Left renal pelvis (tissue), 4 donors: ENCODE results near the gene DENND2A. TPM values are rescaled to one million over a fixed set of nuclear protein-coding genes. Genes with fewer than 3 reads are reported as not detected.
"Not testable (repeated sequence)": the region's sequence is repeated elsewhere in the genome, so short reads cannot be mapped to it uniquely, and the experiment has no call there.

Experiments
- DNase-seq, 4 donors: peaks; one replicate each; pipeline ENCODE4 v3.0.0-alpha.2; 2013; ENCODE audit warnings: low read depth in 4 of 4, low spot score in 3 of 4
- polyA plus RNA-seq, 4 donors: library from polyadenylated mRNA; unstranded; fragments of 120-200 nt; gene quantifications; one replicate each; pipeline ENCODE4 v1.2.1, GENCODE V29; 2013; ENCODE audit not compliant: insufficient read length in 4 of 4

The DENND2A gene
- polyA plus RNA-seq, 4 donors, result 34.7 to 43.3 (median 40.2) TPM

DNA sequence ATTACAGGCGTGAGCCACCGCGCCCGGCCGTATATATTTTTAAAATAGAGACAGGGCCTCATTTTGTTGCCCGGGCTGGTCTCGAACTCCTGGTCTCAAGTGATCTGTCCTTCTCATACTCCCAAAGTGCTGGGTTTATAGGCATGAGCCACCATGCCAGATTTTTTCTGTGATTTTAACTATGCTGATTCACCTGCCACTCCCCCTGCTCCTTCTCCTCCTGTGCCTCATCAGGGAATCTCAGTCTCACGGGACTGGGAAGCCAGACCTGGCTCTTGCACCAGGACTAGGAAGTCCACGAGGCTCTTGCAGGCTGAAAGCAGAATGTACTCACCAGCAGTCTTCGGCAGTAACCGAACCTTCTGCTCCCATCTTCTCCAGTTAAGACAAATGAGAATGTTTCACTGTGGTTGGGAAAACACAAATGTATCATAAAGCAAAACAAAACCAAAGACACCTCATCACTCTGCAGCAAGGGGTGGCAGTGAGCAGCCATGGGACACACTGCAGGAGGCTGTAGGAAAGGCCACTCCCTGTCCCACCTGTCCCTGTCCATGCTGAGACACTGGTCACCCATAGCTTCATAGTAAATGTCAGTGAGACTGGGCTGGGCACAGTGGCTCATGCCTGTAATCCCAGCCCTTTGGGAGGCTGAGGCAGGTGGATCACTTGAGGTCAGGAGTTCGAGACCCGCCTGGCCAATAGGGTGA is 82.6 kb downstream of the DENND2A start:
- DNase-seq, result no peak

- DNase-seq, result no peak
These were observed 83.5 kb downstream of the DENND2A start for GRCh38 chr7:140557069-140557468.

GRCh38 chr7:140553236-140553635 is 87.4 kb downstream of the DENND2A start:
- DNase-seq, result not testable (repeated sequence)

DNA sequence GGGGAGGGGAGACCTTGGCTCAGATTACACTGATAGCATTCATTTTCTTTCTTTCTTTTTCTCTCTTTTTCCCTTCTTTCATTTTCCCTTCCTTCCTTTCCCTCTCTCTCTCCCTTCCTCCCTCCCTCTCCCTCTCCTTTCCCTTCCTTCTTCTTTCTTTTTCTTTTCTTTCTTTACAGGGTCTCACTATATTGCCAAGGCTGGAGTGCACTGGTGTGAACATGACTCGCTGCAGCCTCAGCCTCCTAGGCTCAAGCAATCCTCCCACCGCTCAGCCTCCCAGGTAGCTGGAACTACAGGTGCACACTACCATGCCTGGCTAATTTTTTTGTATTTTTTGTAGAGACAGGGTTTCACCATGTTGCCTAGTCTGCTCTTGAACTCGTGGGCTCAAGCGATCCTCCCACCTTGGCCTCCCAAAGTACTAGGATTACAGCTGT is 88.4 kb downstream of the DENND2A start:
- no peak for DNase-seq

DNA sequence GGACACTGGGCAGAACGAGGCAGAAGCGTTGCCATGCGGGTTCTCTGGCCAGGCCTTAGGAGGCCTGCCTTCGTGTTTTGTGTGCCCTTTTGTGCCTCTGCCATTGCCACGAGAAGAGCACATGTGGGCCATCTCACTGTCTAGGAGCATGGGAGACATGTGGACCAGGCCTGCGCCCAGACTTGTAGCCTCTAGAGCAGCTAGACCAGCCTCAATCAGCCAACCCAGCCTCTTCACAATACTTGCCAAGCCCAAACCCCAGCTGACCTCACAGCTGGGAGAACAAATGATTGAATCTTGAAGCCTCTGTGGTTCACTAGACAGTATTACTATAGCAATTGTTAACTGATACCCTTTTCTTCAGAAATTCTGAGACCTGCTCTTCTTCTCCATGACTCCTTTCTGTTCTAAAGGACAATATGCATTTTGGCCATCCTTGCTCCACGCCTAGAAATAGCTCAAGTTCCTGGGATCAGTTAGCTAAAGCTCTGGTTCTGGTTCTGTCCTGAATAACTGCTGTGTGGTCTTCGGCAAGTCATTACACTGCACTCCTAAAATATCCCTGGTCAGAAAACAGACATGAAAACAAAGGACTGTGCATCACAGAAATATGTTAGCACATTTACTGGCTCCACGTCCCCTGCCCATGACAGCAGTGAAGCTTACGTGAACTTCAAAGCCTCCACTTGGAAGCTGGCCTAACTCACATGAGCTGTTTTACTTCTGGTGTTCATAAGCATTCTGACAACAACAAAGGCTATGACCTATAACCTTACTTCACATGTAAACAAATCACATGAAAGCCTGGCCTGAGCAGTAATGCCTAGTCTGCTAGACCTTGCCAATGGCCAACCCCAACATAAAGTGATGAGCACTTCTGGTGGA is 89.0 kb downstream of the DENND2A start:
- no peak for DNase-seq

DNA sequence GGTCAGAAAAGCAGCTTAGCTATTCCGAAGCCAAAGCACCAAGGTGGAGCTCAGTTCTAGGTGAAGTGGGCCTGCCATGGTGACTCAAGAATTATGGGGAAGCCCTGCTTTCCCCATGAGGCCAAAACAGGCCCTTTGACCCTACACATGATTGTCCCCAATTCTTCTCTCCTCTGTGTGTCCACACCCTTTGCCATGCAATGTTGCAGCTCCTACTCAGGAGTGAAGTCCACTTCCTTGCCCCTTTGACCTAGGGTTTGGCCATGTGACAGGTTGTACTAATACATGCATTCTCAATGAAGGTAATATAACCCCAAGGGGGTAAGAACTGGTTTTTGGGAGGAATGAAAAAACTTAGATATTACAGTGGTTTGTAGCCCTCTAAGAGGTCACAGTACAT is 93.7 kb downstream of the DENND2A start:
- no peak for DNase-seq

GRCh38 chr7:140544388-140544826 is 96.2 kb downstream of the DENND2A start:
- DNase-seq, result no peak

- no peak for DNase-seq
These were observed 98.4 kb downstream of the DENND2A start for GRCh38 chr7:140542228-140542603.

- DNase-seq, result peak in 3 of 4 donors; percentile 69 to 84 (median 71)
These were observed 98.9 kb downstream of the DENND2A start for GRCh38 chr7:140541513-140542227.

DNA sequence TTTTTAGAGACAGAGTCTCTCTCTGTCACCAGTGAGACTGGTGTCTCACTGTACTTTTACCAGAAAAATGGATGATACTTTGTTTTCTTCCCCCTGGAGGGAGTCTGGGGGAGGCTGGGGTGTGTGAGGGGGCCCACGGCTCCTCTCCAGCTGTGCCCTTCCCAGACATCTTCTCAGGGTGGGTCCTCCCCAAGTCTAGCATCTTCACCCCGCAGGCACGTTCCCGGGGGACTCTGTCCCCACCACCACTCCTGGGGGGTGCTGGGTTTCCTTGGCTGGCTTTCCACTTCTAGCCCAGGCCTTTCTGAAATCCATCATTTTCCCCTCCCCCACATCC is 99.5 kb downstream of the DENND2A start:
- DNase-seq, result no peak

DNA sequence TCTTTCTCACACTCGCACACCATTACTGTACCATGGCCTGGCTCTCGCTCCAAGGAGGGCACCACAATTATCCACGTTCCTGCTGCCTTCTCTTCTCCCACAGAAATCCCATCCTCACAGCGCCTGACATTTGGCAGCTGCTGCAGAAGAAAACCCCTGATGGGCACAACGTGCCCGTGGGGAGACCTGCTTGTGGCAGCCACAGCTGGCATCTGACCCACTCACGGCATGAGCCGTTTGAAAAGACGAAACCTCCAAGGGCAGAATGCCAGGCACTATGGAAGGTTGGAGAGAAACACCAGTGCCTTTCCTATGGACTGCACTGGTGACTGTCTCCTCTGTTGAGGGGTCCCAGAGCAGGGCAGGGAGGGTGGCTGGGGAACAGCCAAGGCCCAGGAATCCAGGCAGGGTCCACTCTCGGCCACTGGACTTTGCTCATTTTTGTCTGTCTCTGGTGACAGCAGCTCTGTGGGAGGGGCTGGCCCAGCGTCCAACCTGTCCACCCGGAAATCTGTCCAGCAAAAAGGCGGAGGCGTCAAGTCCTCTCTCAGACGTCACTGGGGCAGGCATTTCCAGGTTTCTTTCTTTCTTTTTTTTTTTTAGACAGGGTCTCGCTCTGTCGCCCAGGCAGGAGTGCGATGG is 100.4 kb downstream of the DENND2A start:
- DNase-seq, result no peak

GRCh38 chr7:140539461-140539860 is 101.2 kb downstream of the DENND2A start:
- DNase-seq, result no peak

- no peak for DNase-seq
These were observed 102.7 kb downstream of the DENND2A start for GRCh38 chr7:140537750-140538482.

DNA sequence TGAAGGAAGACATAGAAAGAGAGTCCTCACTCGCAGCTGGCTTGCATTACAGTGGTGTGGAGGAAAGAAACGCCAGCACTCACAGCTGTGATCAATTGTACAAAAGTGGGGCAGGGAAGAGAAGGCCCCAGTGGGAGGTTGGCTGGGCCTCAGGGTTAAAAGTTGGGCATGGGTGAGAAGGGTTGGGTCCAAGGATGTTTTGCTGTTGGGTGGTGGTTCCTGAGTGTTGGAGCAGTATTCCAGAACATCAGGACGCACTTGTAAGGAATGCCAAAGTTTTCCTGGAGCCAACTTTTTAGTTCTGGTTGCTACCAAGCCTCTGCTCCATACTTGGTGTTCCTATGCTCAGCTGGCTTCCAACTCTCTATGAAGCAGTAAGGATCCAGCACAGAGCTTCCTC is 105.9 kb downstream of the DENND2A start:
- DNase-seq, result no peak

DNA sequence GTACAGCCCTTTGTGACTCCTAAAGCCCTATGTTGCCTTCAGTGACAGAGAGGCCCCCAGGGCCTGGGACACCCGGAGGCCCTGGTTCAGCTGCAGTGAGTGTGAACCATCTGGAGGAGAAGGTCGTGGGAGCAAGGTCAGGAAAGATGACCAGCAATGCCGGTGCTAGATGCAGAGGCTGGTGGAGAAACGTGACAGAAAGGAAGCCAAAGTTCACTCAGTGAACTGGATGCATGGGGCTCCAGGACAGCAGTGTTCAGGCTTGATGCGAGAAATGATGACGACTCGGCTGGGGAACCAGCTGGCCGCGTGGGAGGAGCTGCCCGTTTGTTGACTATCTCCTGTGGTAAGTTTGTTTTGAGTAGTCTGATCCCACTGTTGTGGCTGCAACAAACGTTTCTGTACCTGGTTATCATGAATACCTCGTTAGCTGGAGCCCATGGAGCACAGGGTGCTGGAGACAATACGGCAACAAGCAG is 107.2 kb downstream of the DENND2A start:
- no peak for DNase-seq

- not testable (repeated sequence) for DNase-seq
These were observed 111.2 kb downstream of the DENND2A start for GRCh38 chr7:140529428-140529827.

DNA sequence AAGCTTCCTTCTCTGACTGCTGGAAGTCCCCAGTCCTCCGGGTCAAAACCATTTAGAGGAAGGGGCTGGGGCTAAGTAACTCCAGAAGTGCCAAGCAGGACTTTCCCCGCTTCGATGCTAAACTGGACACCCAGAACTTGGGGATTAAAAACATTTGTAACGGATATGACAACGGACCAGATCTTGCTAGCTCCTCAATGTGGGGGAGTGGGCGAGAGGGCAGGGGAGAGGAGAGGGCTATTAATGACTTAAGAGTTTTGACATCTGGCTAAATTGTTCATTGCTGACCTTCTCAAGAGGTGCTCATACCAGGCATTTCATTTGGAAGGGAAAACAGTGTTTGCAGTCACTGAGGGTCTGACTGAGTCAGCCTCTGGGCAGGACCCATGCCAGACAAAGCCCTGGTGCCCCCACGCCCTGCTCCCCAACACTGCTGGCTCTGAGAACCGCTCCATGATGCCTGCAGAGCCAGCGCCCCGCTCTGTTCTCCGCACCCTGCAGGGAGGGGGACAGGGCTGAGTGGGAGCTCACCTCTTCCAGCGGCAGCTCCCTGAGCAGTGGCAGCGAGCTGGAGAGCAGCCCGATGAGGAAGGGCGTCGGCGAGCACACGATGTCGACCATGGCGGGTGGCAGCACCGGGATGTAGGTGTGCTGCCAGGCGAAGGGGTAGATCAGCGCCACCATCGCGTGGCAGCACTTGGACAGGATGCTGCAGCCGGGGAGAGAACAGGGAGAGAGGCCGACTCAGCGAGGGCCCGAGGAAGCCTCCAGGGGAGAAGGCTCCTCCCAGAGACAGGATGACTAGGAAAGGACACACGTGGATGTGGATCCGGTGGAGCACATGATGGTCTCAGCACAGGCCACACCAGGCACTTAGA is 113.6 kb downstream of the DENND2A start:
- DNase-seq, result no peak

- no peak for DNase-seq
These were observed 114.4 kb downstream of the DENND2A start for GRCh38 chr7:140526214-140526613.

- no peak for DNase-seq
These were observed 114.9 kb downstream of the DENND2A start for GRCh38 chr7:140525743-140526142.
